HUES64 (cell line): Measurements from ENCODE around the gene DCAF8.
A peak's percentile ranks its signal among the peaks of the same experiment; 100 is the strongest.

Experiments used
- H3K27ac ChIP-seq: 2 replicates; pipeline ENCODE4 v1.7.0; 2013; ENCODE audit warnings: low read depth, low read length, inconsistent platforms
- H3K27me3 ChIP-seq: 2 replicates; pipeline ENCODE4 v1.6.1; 2013; ENCODE audit warnings: mild to moderate bottlenecking, low read length; ENCODE audit not compliant: insufficient read depth
- H3K36me3 ChIP-seq: 2 replicates; pipeline ENCODE4 v1.6.1; 2013; ENCODE audit warnings: mild to moderate bottlenecking, low read length; ENCODE audit not compliant: insufficient read depth
- H3K4me1 ChIP-seq: 2 replicates; pipeline ENCODE4 v1.6.1; 2013; ENCODE audit warnings: mild to moderate bottlenecking, low read length, moderate library complexity; ENCODE audit not compliant: insufficient read depth
- H3K4me3 ChIP-seq: 2 replicates; pipeline ENCODE4 v1.5.1; 2013; ENCODE audit warnings: mild to moderate bottlenecking, low read length, moderate library complexity
- H3K9ac ChIP-seq: 2 replicates; pipeline ENCODE4 v1.6.1; 2013; ENCODE audit warnings: mild to moderate bottlenecking, low read depth, low read length
- H3K9me3 ChIP-seq: 2 replicates; pipeline ENCODE4 v1.6.1; 2013; ENCODE audit warnings: low read depth, low read length; ENCODE audit not compliant: insufficient read depth
- WGBS: fragments of 150-250, 120-280 bp; methylation state at CpG from one replicate; pipeline ENCODE4 v1.1.7; 2013; ENCODE audit warnings: missing lambda C conversion rate; 5-methylcytosine and 5-hydroxymethylcytosine counted together

Gene DCAF8

GRCh38 chr1:160208557-160209320, 53.6 kb downstream of the DCAF8 start:
- no peak overlapping the region for H3K9ac ChIP-seq
- peaks cover 63% of the 10 kb centered on the region for H3K36me3 ChIP-seq
- H3K9me3 ChIP-seq, result no peaks in the 10 kb centered on the region
- peaks cover 65% of the 10 kb centered on the region for H3K4me1 ChIP-seq
- no peak overlapping the region for H3K4me3 ChIP-seq
- WGBS, result 73% methylated on average over 5 of the region's 6 CpGs
- no peaks in the 10 kb centered on the region for H3K27me3 ChIP-seq
- H3K27ac ChIP-seq, result peak overlapping the region; percentile 24; the same call in 1 of the 2 replicates

- H3K4me1 ChIP-seq, result peaks cover 65% of the 10 kb centered on the region
Measured at GRCh38 chr1:160207771-160208556, 54.4 kb downstream of the DCAF8 start.

GRCh38 chr1:160207118-160207650, 55.2 kb downstream of the DCAF8 start:
- H3K27ac ChIP-seq, result peak overlapping the region; percentile 4; the same call in 1 of the 2 replicates
- H3K9me3 ChIP-seq, result no peaks in the 10 kb centered on the region
- H3K4me3 ChIP-seq, result peak overlapping the region; percentile 99; the same call in 1 of the 2 replicates
- 90% methylated on average over 4 of the region's 4 CpGs for WGBS
- H3K36me3 ChIP-seq, result peaks cover 48% of the 10 kb centered on the region
- peaks cover 65% of the 10 kb centered on the region for H3K4me1 ChIP-seq
- no peaks in the 10 kb centered on the region for H3K27me3 ChIP-seq
- H3K9ac ChIP-seq, result no peak overlapping the region; the same call in 1 of the 2 replicates

More at GRCh38 chr1:160207771-160208556, 54.4 kb downstream of the DCAF8 start:
- H3K9ac ChIP-seq, result no peak overlapping the region
- peaks cover 56% of the 10 kb centered on the region for H3K36me3 ChIP-seq
- no peaks in the 10 kb centered on the region for H3K27me3 ChIP-seq
- H3K27ac ChIP-seq, result peak overlapping the region; percentile 24; the same call in 1 of the 2 replicates
- H3K9me3 ChIP-seq, result no peaks in the 10 kb centered on the region
- 77% methylated on average over 9 of the region's 9 CpGs for WGBS
- no peak overlapping the region for H3K4me3 ChIP-seq

DNA sequence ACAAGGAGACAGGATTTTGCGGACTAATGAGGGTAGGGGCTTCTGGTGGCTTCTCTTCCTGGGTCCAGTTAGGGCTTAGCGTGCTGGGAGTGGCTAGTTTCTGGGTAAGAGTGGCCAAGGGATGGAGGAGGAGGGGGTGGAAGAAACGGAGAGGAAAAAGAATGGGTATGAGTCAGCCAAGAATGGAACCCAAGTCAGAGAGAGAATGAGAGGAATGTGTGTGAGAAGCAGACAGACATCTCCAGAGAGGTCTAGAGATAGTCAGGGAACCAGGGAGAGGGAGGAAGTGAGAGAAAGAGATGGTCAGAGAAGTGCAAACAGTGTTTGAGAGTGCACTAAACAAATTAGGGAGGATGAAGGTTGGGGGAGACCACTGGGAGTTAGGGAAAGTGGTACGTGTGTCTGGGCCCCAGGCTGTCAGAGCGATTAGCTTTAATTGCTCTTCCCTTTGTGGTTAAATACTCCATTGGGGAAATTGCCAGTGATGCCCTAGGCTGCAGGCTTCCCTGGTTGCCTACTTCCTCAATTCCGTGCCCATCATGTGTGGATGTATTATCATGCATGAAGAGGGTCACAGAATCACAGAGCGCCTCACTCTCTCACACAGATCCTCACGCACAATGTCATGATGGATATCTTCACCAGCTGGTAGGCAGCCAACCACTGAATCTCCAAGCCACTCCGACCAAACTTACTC, 55.8 kb downstream of the DCAF8 start:
- no peaks in the 10 kb centered on the region for H3K27me3 ChIP-seq
- H3K36me3 ChIP-seq, result peaks cover 42% of the 10 kb centered on the region
- peak overlapping the region; percentile 99 for H3K4me3 ChIP-seq
- no peaks in the 10 kb centered on the region for H3K9me3 ChIP-seq
- peak overlapping the region; percentile 81 for H3K27ac ChIP-seq
- peak overlapping the region; percentile 93; the same call in 1 of the 2 replicates for H3K9ac ChIP-seq
- peaks cover 64% of the 10 kb centered on the region for H3K4me1 ChIP-seq
- 38% methylated on average over 9 of the region's 9 CpGs for WGBS

- peak overlapping the region; percentile 81 for H3K27ac ChIP-seq
- H3K4me1 ChIP-seq, result peaks cover 59% of the 10 kb centered on the region
- peak overlapping the region; percentile 99 for H3K4me3 ChIP-seq
- no peaks in the 10 kb centered on the region for H3K9me3 ChIP-seq
- WGBS, result 4% methylated on average over 9 of the region's 9 CpGs
- H3K36me3 ChIP-seq, result peaks cover 37% of the 10 kb centered on the region
- H3K27me3 ChIP-seq, result no peaks in the 10 kb centered on the region
- H3K9ac ChIP-seq, result peak overlapping the region; percentile 93
Measured at GRCh38 chr1:160206036-160206389, 56.3 kb downstream of the DCAF8 start.

DNA sequence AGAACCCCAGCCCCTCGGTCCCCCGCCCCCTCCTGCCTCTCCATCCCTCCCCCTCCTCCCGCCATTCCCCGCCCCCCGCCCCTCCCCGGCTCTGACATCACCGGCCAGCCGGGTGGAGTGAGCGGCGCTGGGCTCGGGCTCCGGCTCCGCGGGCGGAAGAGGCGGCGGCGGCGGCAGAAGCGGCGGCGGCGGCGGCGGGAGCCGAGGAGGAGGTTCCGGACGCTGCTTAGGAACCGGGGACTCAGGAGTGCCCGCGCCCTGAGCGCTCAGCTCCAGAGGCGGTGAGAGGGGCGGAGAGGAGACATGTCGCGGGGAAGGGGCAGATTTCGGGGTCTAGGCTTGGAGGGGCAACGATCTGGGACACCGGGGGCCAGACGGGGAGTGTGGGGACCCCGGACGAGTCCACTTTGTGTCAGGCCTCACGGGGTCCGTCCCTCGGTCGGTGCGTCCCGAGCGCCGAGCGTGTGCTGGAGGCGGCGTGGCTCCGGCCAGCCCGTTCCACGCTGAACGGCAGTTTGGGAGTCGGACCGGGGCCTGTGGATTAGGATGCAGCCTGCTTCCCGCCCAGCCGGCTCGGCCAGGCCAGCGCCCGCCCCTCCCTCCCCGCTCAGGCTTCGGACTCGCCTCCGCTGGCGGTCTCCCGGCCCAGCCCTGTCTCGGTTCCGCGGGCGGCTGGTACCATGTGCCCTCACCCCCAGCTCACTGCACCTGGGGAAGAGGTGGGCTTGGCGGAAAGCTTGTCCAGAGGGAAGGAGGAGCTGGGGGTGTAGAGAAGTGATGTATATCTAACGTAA, 56.9 kb downstream of the DCAF8 start, which contains the start of gene PEA15:
TSS of gene PEA15 (plus strand) at position 143 of the 794 bp plus-strand sequence. CDS start 6,161 bp downstream, outside the sequence.
- peak within 1 kb of the TSS; percentile 99 for H3K4me3 ChIP-seq
- peak within 1 kb of the TSS; percentile 93 for H3K9ac ChIP-seq
- H3K9me3 ChIP-seq, result no peaks in the 10 kb centered on the region
- peak within 1 kb of the TSS; percentile 81 for H3K27ac ChIP-seq
- peaks cover 55% of the 10 kb centered on the region for H3K4me1 ChIP-seq
- under 1% methylated on average over 68 of the region's 76 CpGs for WGBS
- no peaks in the 10 kb centered on the region for H3K27me3 ChIP-seq
- H3K36me3 ChIP-seq, result peaks cover 32% of the 10 kb centered on the region

DNA sequence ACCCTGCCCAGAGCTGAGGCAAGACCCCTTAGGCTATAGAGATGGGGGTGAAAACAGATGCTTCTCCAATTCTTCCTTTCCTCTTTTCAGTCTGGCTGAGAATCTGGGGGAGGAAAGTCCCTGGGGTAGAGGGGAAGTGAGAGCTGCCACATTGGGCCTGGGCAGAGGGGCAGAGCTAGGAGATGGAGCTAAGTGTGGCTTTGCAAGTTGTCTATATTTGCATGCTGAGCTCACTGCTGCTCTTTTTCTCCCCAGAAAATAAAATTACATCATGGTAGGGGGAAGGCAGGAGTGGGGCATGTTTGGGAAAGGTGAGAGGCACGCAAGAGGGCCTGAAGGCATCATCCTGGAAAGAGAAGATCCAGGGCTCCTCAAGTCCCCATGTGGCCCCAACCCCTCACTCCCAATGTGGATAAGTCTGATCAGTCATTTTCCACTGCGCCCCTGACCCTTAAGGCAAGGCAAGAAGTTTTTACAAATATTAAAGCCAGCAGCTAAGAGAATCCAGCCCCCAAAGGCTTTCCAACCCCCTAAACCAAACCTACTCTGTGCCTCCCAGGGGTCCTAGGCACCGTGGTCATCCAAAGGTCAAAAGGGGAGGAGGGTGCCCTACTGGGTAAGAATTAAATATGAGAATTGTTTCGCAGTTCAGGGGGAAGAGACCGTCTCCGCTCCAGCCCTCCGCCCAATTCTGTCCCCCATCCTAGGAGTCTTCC, 57.7 kb downstream of the DCAF8 start:
- Histone ChIP-seq H3K36me3 (peaks cover 27% of the 10 kb centered on the region), H3K9ac (peak overlapping the region; percentile 33; the same call in 1 of the 2 replicates), H3K9me3 (no peaks in the 10 kb centered on the region), H3K27ac (no peak overlapping the region), H3K27me3 (no peaks in the 10 kb centered on the region), H3K4me3 (peak overlapping the region; percentile 45), H3K4me1 (peaks cover 47% of the 10 kb centered on the region)
- 74% methylated on average over 2 of the region's 7 CpGs for WGBS

- no peaks in the 10 kb centered on the region for H3K9me3 ChIP-seq
- H3K4me3 ChIP-seq, result no peak overlapping the region
- 95% methylated on average over 4 of the region's 4 CpGs for WGBS
- H3K4me1 ChIP-seq, result peaks cover 10% of the 10 kb centered on the region
- H3K27me3 ChIP-seq, result no peaks in the 10 kb centered on the region
- H3K36me3 ChIP-seq, result no peaks in the 10 kb centered on the region
- no peak overlapping the region for H3K9ac ChIP-seq
- H3K27ac ChIP-seq, result no peak overlapping the region
Measured at GRCh38 chr1:160200786-160201185, 61.6 kb downstream of the DCAF8 start.

DNA sequence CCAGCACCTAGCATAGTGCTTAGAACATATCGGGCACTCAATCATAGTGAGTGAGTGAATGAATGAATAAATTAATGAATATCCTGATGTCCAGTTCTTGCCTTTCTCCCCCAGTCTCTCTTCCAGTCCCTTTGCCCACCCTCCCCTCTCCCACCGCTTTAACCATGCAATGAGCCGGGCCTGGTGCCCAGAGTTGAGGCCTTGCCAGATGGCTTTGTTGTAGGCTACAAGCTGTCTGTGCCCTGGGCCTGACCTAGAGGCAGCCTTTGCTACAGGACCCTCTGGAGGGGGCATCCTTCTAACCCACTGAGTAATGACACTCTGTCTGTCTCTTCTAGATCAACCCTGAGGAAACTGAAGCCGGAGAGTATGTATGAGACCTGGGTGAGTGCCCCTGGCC, 65.1 kb downstream of the DCAF8 start:
- H3K9me3 ChIP-seq, result no peaks in the 10 kb centered on the region
- no peak overlapping the region for H3K4me3 ChIP-seq
- H3K9ac ChIP-seq, result no peak overlapping the region
- H3K27ac ChIP-seq, result no peak overlapping the region
- H3K4me1 ChIP-seq, result peaks cover 12% of the 10 kb centered on the region
- WGBS, result 95% methylated on average over 4 of the region's 4 CpGs
- no peaks in the 10 kb centered on the region for H3K36me3 ChIP-seq
- no peaks in the 10 kb centered on the region for H3K27me3 ChIP-seq

DNA sequence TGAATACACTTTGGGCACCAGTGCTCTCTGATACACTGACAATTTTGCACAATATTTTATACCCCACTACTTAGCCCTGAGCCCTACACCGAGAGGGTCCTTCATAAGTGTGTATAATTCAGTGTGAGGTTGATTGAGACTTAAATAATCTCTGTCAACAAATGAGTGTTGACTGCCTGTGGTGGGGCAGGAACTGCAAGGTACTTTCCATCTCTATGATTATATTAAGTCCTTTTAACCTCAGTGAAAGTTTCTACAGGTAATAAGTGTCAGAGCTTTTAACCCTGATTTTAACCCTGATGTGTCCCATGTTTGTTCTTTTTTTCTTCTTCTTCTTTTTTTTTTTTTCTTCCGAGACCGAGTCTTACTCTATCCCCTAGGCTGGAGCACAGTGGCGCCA, 66.2 kb downstream of the DCAF8 start:
- Histone ChIP-seq H3K9me3 (no peaks in the 10 kb centered on the region), H3K4me3 (no peak overlapping the region), H3K27me3 (no peaks in the 10 kb centered on the region), H3K36me3 (no peaks in the 10 kb centered on the region), H3K9ac (no peak overlapping the region), H3K27ac (no peak overlapping the region), H3K4me1 (peaks cover 12% of the 10 kb centered on the region)
- WGBS, result 96% methylated on average over 4 of the region's 4 CpGs
